GM23338 (cell line): ENCODE measurements around the gene TRAIP.

Experiments
- CTCF ChIP-seq, 2 experiments: fragments of 200-600 bp in 1 of 2; sonication (generic) in 1 of 2; conservative IDR thresholded peaks; 2 replicates each; pipeline versions ENCODE4 v1.5.1 to v1.6.1; 2016 to 2017; ENCODE audit warnings: antibody characterized with exemption in 2 of 2, low read depth in 2 of 2, mild to moderate bottlenecking in 2 of 2, moderate library complexity in 1 of 2
- EZH2 ChIP-seq: fragments of 200-600 bp; sonication (generic); IDR thresholded peaks from one replicate; pipeline ENCODE4 v1.8.0; 2017; ENCODE audit warnings: antibody characterized with exemption, mild to moderate bottlenecking, low read depth; ENCODE audit not compliant: unreplicated experiment
- POLR2AphosphoS5 ChIP-seq: IDR thresholded peaks from 2 replicates; pipeline ENCODE4 v1.6.1; 2016; ENCODE audit warnings: antibody characterized with exemption, low read depth
- ZNF114 ChIP-seq: fragments of 250-450 bp; sonication (Bioruptor Pico); IDR thresholded peaks from 2 replicates; pipeline ENCODE4 v1.5.0; 2020; ENCODE audit warnings: mild to moderate bottlenecking, moderate library complexity

- TF ChIP-seq CTCF (conservative IDR thresholded peaks at IDR 0.05; ENCODE audit: low read depth in 2 of 2) (no peak), POLR2AphosphoS5 (no peak), EZH2 (no peak), ZNF114 (CRISPR knock-in tag) (no peak)
These were observed 23.4 kb upstream of the TRAIP start for GRCh38 chr3:49879721-49880120.
